ENCODE results near the gene ADCY4.
"Not testable (repeated sequence)": the region's sequence is repeated elsewhere in the genome, so short reads cannot be mapped to it uniquely, and the experiment has no call there.

The ADCY4 gene

DNA sequence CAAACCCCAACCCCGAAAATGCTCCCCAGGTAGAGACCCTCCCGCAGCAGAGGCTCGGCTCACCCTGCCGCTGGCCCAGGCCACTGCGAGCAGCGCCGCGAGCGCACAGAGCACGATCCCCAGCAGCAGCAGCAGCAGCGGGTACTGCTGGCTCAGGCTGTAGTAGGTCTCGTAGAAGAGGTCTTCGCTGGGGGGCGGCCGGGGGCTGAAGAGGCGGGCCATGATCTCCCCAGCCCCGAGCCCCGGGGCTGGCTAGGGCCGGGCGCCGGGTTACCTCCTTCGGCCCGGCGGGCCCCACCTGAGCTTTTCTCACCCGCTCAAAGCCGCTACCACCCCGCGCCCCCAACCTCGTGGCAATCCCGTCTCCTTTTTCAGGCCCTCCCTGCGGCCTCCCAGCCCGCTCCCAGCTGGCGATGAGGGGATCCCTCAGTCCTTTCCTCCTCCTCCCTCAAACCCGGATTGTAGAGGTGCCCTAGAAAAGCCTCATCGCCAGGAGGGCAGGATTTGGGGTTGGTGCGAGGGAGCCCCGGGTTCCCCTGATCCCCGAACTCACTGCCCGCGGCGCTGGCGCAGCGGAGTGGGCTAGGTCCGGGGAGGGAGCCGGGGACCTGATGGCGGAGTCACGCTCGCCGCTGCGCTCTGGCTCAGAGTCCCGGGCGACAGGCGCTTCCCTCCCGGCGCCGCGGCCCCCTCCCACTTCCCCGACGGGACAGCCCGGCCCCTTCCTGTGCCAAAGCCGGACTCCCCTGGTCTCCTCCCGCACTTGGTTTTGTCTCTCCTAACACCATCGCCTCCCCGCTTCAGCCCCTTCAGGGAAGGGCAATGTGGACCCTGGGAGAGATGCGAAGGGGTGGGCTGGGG is at the start of gene ADCY4:
Gene ADCY4, minus strand, starts transcription at position 641 of the 861 bp plus-strand sequence. Its CDS starts 419 bp downstream, at position 222.
- no peak for DNase-seq (ENCODE audit: low read depth)

DNA sequence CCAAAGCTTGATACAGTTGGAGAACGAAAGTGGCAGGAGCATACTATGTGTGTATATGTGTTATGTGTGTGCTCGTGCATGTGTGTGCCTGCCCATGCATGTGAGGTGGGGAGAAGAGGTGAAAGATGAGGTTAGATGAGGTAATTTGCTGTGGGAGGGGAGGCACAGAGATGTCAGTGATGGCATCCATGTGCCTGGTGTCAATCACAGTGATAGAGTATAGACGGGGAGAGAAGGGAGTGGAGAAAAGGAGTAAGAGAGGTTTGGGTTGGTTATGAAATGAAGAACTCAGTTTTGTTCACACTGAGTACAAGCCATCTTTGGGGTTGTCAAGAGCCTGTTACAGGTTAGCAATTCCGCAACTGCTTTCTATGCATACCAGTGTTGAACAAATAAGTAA is 49.3 kb upstream of the ADCY4 start:
- no peak for DNase-seq (ENCODE audit: low read depth)

DNA sequence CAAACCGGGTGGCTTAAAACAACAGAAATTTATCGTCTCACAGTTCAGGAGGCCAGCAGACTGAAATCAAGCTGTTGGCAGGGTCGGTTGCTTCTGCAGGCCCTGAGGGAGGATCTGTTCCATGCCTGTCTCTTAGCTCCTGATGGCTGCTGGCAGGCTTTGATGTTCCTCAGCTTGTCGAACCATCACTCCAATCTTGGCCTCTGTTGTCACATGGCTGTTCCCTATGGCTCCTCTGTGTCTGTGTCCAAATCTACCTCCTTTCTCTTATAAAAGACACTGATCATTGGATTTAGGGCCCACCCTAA is 47.1 kb upstream of the ADCY4 start:
- no peak for DNase-seq (ENCODE audit: low read depth)

DNA sequence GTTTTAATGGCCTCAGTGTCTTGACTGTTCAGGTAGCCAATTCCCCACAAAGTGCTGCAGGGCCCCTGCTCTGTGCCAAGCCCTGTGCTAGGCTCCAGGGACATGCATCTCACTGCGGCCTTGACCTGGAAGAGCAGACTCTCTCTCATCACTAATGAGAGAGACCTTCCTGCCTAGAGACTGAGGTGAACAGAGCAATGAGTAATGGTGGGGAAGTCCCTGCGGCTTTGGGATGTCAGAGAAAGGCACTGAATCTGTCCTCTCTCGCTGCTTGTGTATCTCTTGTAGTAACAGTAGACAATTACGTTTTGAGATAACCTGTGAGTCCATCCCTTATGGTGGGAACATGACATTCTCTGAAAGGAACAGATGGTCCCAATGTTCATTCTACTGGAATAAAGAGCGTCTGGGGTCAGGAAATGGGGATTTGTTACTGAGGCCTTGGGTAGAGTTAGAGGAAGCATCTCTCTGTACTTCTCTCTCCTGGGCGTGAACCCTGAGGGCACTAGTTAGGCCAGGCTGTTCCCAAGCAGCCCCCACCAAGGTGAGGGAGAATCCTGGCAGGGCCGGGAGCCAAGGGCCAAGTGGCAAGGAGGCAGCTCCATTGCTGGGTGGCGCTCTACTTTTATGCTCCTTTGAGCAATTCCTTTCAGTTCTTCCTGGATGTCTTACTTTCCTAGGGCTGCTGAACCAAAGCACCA is 46.6 kb upstream of the ADCY4 start:
- DNase-seq (ENCODE audit: low read depth), result no peak

DNA sequence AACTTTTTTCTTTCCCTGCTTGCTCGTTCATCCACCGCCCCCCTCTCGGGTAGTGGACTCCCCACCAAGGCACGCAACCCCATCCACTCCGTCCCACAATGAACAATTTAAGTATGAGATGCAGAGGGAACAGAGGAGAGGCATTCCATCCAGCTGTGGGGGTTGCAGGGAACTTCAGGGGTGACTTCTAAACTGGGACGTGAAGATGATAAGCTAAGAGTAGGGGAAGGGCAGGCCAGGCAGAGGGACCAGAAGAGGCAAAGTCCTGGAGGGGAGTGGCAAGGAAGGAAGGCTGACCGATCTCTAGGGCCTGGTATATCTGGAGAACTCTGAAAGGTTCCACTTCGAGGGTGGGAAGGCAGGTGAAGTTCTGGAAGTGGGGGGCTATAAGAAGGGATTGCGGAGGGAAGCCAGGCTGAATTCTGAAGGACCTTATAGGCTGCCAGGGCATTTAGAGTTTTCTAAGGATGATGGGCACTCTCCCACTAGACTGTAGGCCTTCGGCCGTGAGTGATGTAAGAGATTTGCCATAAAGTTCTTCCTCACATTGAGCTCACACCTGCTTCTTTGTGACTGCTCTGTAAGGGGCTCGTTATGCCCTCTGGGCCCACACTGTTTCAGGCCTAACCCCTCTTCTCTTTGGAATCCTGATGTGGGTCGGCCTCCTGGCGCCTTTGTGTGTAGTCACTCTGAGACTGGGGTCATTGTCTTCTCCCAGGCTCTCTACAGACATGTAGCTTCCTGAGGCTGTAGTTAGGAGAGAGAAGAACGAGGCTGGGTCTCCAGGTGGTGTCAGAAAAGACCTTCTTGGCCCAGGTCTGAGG is 45.2 kb upstream of the ADCY4 start:
- DNase-seq (ENCODE audit: low read depth), result no peak

DNA sequence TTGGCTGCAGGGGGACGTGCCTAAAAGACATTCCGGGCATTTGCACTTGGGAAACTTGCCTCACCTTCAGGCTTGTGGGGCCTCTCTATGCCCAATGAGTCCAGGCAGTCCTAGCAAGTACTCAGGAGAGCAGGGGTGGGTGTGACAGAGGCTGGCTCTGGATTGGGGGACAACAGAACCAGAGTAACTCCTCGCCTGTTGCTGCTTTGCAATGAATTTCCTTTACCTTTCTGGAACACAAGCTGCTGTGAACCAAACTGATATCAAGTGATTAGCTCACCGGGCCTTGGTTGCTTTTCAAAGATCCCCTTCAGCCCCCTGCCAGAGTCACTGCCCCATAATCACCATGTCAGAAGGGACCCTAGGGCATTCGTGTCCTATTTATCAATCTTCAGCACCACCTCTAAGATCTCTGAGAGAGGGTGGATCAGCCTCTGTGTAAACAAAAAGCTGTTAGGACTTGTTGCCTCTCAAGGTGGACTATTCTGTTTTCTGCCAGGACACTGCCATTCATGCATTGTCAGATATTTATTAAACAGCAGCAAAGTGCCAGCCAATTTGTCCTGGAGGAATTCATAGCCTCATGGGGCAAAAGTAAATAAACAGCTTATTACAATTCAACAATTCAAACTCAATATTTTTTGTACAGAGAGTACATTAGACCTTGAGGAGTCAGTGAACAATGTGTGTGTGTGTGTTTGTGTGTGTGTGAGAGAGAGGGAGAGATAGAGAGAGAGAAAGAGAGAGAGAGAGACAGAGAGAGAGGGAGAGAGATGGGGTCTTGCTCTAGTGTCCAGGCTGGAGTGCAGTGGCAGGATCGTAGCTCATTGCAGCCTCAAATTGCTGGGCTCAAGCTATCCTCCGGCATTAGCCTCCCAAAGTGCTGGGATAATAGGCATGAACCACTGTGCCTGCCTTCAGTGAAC is 44.4 kb upstream of the ADCY4 start:
- no peak for DNase-seq (ENCODE audit: low read depth)

DNA sequence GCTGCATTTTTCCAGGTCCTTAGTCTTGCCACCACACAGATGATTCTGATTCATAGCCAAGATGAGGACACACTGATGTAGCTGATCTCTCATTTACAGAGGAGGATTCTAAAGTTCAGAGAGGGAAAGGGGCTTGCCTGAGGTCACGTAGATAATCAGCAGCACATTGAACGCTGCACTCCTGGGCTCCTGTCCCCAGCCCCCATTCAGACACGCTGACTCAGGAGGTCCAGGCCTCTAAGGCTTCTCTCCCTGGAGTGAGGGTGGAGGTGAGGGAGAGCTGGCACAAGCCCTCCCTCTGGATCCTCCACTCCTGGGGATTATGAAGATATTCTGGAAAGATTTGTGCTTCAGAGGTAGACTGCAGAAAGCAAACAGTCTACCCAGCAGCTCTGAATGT is 43.5 kb upstream of the ADCY4 start:
- no peak for DNase-seq (ENCODE audit: low read depth)

DNA sequence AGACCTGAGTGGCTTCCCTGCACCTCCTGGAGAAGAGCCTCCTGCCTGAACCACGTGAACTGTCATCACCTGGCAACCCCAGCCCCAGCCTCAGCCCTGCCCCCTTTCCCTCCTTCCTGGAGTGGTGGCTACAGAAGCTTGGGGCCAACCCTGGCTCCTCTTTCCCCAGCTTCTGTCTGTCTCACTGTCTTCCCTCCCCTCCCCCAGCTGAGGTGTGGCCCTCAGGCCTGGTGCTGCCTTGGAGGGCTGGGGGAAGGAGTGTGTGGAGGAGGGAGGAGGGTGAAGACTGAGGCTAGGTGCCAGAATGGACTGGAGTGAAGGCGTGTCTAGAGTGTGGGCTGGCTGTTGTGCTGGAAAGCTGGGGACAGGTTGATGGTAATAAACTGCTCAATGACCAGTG is 42.8 kb upstream of the ADCY4 start:
- DNase-seq (ENCODE audit: low read depth), result no peak

DNA sequence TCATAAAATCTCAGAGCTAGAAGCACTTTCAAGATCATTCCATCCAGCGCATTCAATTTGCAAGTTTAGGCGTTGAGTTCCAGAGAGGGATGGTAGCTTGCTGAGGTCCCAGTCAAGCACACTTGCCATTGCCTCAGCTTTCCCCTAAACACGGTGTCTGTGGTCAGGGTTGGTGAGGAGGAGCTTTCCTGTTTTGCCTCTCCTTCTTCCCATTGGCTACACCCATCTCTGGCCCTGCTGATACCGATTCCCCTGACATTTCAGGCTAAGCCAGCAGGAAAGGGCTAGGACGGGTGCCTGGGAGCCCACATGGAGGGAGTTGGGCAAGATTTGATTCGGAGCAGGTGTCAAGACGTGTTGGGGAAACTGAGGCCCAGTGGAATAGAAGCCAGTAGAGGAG is 42.3 kb upstream of the ADCY4 start:
- DNase-seq (ENCODE audit: low read depth), result no peak

DNA sequence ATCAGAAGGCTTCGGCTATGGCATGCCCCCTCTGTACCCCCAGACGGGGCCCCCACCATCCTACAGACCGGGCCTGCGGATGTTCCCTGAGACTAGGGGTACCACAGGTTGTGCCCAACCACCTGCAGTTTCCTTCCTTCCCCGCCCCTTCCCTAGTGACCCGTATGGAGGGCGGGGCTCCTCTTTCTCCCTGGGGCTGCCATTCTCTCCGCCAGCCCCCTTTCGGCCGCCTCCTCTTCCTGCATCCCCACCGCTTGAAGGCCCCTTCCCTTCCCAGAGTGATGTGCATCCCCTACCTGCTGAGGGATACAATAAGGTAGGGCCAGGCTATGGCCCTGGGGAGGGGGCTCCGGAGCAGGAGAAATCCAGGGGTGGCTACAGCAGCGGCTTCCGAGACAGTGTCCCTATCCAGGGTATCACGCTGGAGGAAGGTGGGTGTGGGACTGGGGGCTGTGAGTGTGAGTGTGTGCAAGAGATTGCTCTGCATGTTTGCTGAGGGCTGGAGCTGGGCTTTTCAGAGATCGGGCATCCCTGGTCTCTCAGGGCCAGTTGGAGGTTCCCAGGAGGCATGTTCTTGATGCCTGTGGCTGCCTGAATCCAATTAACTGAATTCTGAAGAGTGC is 41.7 kb upstream of the ADCY4 start:
- no peak for DNase-seq (ENCODE audit: low read depth)

DNA sequence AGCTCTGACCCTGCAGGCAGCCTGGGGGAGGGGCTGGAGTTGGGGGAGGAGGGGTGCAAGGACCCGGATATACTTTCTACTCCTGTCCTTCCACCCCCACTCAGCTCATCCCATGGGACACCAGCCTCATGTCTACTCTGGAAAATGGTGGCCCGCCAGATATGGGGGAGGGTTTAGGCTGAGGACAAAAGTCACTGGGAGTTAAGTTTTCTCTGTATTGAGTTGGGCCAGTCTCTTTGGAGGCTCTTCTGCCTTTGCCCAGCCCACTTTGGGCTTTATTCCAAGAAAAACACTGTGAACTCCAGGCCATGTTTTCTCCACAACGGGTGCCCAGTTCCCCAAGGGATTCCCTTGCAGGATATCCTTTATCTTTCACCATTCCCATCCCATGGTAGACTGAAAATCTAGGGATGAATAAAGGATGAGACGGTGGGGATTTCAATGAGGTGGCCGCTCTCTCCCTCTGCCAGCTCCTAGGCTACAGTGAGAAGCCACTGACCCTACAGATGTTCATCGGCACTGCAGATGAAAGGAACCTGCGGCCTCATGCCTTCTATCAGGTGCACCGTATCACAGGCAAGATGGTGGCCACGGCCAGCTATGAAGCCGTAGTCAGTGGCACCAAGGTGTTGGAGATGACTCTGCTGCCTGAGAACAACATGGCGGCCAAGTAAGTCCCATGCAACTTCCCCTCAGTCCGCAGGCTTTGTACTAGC is 38.0 kb upstream of the ADCY4 start:
- DNase-seq (ENCODE audit: low read depth), result no peak

DNA sequence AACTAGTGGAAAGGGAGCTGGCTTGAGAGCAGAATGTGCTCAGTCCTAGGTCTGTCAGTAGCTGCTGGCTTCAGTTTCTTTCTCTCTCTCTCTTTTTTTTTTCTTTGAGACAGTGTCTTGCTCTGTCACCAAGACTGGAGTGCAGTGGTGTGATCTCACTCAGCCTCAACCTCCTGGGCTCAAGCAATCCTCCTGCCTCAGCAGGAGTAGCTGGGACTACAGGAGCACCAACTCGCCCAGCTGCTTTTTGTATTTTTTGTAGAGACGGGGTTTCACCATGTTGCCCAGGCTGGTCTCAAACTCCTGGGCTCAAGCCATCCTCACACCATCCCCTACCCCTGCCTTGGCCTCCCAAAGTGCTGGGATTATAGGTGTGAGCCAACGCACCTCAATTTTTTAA is 36.7 kb upstream of the ADCY4 start:
- not testable (repeated sequence) for DNase-seq (ENCODE audit: low read depth)

DNA sequence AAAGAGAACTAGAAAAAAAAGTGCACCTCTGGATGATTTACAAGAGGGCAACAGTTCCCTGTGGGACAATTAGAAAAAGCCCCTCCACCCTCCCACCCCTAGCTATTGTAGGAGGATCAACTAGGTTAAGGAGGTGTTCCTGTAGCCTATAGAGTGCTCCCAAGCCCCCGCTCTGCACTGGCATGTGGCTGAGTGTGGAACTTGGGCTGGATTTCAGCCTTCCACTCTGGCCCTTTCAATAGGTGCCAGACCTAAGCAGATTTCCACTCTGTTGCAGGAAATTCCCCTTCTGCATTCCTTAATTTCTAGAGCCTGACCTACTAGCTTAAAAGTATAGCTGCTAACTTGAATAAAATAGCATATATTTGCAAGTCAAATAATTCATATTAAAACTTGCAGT is 35.9 kb upstream of the ADCY4 start:
- DNase-seq (ENCODE audit: low read depth), result no peak

DNA sequence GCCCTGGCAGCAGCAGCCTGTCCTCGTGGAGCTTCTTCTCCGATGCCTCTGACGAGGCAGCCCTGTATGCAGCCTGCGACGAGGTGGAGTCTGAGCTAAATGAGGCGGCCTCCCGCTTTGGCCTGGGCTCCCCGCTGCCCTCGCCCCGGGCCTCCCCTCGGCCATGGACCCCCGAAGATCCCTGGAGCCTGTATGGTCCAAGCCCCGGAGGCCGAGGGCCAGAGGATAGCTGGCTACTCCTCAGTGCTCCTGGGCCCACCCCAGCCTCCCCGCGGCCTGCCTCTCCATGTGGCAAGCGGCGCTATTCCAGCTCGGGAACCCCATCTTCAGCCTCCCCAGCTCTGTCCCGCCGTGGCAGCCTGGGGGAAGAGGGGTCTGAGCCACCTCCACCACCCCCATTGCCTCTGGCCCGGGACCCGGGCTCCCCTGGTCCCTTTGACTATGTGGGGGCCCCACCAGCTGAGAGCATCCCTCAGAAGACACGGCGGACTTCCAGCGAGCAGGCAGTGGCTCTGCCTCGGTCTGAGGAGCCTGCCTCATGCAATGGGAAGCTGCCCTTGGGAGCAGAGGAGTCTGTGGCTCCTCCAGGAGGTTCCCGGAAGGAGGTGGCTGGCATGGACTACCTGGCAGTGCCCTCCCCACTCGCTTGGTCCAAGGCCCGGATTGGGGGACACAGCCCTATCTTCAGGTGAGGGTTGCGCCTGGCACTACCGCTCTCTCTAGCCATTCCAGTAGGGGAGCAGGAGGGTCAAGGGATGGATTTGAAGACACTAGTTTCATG is 35.2 kb upstream of the ADCY4 start:
- DNase-seq (ENCODE audit: low read depth), result no peak

DNA sequence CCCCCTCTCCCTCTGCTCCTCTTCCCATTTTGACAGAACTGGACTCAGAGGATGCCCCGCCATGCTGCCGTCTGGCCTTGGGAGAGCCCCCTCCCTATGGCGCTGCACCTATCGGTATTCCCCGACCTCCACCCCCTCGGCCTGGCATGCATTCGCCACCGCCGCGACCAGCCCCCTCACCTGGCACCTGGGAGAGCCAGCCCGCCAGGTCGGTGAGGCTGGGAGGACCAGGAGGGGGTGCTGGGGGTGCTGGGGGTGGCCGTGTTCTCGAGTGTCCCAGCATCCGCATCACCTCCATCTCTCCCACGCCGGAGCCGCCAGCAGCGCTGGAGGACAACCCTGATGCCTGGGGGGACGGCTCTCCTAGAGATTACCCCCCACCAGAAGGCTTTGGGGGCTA is 34.6 kb upstream of the ADCY4 start:
- no peak for DNase-seq (ENCODE audit: low read depth)

DNA sequence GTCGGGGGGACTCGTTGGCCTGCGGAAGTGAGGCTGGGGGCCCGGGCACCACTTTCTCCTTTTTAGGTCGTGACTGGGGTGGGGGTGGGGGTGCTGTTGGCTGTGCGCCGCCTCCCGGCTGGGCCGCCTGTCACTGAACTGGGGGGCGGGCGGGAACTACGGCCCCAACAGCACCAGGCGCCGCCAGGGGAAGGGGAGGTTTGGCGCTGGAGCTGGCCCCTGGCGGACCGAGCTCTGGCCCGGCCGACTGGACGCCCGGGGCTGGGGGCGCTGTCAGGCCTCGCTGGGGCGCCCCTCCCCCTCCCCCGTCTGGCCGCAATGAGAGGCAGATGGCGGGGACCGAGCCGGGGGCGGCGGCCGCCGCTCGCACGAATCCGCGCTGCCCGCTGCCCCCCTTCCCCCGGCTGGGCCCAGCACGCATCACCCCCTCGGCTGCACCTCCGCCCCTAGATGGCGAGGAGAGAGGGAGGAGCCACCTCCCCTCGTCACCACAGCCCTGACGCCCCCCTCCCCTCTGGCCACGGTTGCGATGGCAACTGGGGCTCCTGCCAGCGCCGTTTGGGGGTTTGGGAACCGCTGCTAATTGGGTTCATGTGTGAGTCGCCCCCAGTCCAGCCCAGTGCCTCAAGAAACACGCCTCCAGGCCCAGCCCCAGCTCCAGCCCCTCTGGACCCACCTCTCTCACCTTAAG is 33.8 kb upstream of the ADCY4 start:
- DNase-seq (ENCODE audit: low read depth), result peak; percentile 32

DNA sequence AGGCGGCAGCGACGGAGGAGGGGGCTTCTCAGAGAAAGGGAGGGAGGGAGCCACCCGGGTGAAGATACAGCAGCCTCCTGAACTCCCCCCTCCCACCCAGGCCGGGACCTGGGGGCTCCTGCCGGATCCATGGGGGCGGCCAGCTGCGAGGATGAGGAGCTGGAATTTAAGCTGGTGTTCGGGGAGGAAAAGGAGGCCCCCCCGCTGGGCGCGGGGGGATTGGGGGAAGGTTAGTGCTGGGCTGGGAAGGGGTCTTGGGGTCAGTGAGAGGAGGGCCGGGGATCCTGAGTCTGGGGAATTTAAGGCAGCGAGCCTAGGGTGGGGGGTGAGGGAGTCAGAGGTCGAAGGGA is 33.3 kb upstream of the ADCY4 start:
- DNase-seq (ENCODE audit: low read depth), result no peak

DNA sequence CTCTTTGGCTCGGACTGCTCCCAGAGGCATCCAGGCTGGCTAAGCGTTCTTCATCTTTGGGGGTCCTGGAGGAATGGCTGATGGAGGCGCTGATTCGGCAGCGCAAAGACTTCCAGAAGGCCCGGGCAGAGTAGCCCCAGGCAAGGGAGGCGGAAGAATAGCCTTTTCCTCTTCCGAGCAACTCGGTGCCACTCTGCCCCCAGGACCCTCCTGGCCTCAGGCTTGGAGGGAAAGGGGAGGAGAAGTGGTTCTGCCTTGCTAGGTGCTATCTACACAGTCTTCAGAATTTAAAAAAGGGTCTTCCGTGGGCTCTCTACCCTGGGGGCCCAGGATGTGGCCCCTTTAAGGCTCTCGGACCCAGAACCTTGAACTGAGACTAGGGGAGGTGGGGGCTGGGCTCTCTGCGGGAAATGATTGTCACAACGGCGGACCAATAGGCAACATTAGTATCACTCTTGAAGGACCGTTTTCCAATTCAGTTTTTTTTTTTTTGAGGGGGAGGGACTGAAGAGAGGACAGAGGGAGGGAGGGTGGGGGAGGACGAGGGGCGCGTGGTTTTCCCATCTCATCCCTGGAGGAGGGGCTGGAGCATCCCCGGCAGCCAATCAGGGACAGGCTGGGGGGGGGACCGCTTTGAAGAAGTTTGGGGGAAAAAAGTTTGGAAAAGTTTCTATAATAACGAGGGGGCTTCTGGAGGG is 32.8 kb upstream of the ADCY4 start, which contains the start of gene NFATC4:
Gene NFATC4, plus strand, starts transcription at position 671 of the 698 bp plus-strand sequence. CDS start 157 bp downstream, outside the sequence.
- DNase-seq (ENCODE audit: low read depth), result no peak
